Thoracic aorta (tissue), 2 donors: ENCODE data around the gene FTSJ3. TPM values are rescaled to one million over a fixed set of nuclear protein-coding genes. Genes with fewer than 3 reads are reported as not detected.

Experiments
- ATAC-seq: fragments of 150-250 bp; one replicate; pipeline ENCODE4 v1.8.0; 2017; ENCODE audit warnings: low read depth; ENCODE audit not compliant: insufficient number of reproducible peaks, low FRiP score
- DNase-seq: peaks from one replicate; pipeline ENCODE4 v3.0.0-alpha.2; 2020; ENCODE audit warnings: low spot score
- H3K27ac ChIP-seq, 2 donors: fragments of 200-600 bp; sonication (generic); 1 replicate in 1 of 2; 2 replicates in 1 of 2; pipeline ENCODE4 v1.5.1; 2016; ENCODE audit warnings: mild to moderate bottlenecking in 2 of 2, moderate library complexity in 2 of 2
- H3K27me3 ChIP-seq: fragments of 200-600 bp; sonication (generic); replicated peaks from 2 replicates; pipeline ENCODE4 v1.6.0; 2016; ENCODE audit warnings: mild to moderate bottlenecking; ENCODE audit not compliant: insufficient read depth
- H3K36me3 ChIP-seq: fragments of 200-600 bp; sonication (generic); one replicate; pipeline ENCODE4 v1.5.1; 2016
- H3K4me1 ChIP-seq, 2 donors: fragments of 200-600 bp; sonication (generic); 1 replicate in 1 of 2; 2 replicates in 1 of 2; pipeline versions ENCODE4 v1.5.1 to v1.6.0; 2016; ENCODE audit warnings: low read depth in 2 of 2, mild to moderate bottlenecking in 1 of 2; ENCODE audit not compliant: control insufficient read depth in 1 of 2
- H3K4me3 ChIP-seq: fragments of 200-600 bp; sonication (generic); 2 replicates; pipeline ENCODE4 v1.5.1; 2016; ENCODE audit warnings: mild to moderate bottlenecking
- H3K9me3 ChIP-seq: fragments of 200-600 bp; sonication (generic); 2 replicates; pipeline ENCODE4 v1.5.1; 2016
- total RNA-seq, 2 donors: library from RNA; depleted of rRNA; stranded (reverse); fragments of >200 nt; gene quantifications; one replicate each; pipeline versions ENCODE4 v1.1.0 to v1.2.3, GENCODE V29; 2016
- TF ChIP-seq, protein P1 (sequence below): fragments of 200-600 bp; sonication (generic); IDR thresholded peaks from one replicate; pipeline ENCODE4 v1.5.1; 2019; ENCODE audit warnings: antibody characterized with exemption

FTSJ3 gene
- total RNA-seq, 2 donors from 2014 or later, result 38.2 to 52.9 TPM

DNA sequence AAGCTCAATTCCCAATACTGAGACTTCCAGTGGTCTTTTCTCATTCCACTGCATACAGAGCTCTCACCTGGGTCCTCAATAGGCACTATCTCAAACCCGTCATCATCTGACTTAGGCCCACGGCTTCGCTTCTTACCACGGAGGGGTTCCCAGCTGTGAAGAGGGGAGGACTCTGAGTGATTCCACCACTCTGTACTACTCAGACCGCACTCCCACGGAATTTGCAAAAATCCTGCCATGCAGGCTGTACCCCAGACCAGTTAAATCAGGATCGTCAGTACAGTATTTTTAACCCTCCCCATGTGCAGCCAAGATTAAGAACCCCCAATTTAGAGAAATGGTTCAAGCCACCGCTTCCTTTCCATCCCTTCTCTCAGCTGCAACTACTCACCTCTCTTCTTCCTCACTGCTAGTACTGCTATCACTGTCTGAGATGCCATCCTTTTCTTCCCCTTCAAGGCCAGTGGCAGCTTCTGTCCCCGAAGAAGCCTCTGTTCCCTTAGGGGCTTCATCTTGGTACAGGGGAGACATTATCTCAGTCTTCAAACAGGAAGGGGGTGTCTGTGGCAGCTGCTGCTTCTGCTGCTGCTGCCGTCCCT is 6.4 kb downstream of the FTSJ3 start:
- TF ChIP-seq, protein P1, sequence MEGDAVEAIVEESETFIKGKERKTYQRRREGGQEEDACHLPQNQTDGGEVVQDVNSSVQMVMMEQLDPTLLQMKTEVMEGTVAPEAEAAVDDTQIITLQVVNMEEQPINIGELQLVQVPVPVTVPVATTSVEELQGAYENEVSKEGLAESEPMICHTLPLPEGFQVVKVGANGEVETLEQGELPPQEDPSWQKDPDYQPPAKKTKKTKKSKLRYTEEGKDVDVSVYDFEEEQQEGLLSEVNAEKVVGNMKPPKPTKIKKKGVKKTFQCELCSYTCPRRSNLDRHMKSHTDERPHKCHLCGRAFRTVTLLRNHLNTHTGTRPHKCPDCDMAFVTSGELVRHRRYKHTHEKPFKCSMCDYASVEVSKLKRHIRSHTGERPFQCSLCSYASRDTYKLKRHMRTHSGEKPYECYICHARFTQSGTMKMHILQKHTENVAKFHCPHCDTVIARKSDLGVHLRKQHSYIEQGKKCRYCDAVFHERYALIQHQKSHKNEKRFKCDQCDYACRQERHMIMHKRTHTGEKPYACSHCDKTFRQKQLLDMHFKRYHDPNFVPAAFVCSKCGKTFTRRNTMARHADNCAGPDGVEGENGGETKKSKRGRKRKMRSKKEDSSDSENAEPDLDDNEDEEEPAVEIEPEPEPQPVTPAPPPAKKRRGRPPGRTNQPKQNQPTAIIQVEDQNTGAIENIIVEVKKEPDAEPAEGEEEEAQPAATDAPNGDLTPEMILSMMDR, result no peak
- H3K27me3 ChIP-seq, result no peaks in the 10 kb centered on the region
- H3K9me3 ChIP-seq, result no peaks in the 10 kb centered on the region
- ATAC-seq (no peak), DNase-seq (no peak)
- H3K4me3 ChIP-seq, result no peak overlapping the region
- no peak overlapping the region for H3K27ac ChIP-seq
- peaks cover 91% of the 10 kb centered on the region for H3K36me3 ChIP-seq
- H3K4me1 ChIP-seq, result peaks cover 4 to 6% of the 10 kb centered on the region in 2 donors

- H3K27ac ChIP-seq, result no peak overlapping the region
- TF ChIP-seq, protein P1, result no peak
- H3K4me1 ChIP-seq, result no peaks in the 10 kb centered on the region
- DNase-seq (no peak), ATAC-seq (no peak)
- no peaks in the 10 kb centered on the region for H3K27me3 ChIP-seq
- H3K4me3 ChIP-seq, result no peak overlapping the region
- H3K9me3 ChIP-seq, result no peaks in the 10 kb centered on the region
- H3K36me3 ChIP-seq, result peaks cover 96% of the 10 kb centered on the region
These were observed 7.6 kb downstream of the FTSJ3 start for GRCh38 chr17:63819585-63820537.

DNA sequence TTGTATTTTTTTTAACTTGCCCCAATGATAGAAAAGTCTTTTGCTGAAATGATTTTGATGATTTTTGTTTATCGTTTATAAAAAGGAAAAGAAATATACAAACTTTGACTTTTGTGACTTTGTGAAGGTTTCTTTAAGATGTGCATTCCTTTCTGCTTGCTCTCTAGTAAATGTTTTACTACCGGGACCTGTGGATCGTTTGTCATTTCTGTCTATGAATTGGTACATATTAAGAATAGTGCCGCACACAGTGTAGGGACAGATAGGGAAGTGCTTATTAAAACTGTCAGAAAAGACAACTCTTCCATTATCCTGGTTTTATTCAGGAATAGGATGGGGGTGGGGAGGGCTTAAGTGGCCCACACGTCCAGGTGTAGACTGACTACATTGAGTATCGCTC is 8.3 kb downstream of the FTSJ3 start:
- ATAC-seq (no peak), DNase-seq (no peak)
- Histone ChIP-seq H3K27ac (no peak overlapping the region), H3K9me3 (no peaks in the 10 kb centered on the region), H3K4me3 (no peak overlapping the region), H3K27me3 (no peaks in the 10 kb centered on the region), H3K36me3 (peaks cover 95% of the 10 kb centered on the region), H3K4me1 (no peaks in the 10 kb centered on the region)
- TF ChIP-seq, protein P1, result no peak

DNA sequence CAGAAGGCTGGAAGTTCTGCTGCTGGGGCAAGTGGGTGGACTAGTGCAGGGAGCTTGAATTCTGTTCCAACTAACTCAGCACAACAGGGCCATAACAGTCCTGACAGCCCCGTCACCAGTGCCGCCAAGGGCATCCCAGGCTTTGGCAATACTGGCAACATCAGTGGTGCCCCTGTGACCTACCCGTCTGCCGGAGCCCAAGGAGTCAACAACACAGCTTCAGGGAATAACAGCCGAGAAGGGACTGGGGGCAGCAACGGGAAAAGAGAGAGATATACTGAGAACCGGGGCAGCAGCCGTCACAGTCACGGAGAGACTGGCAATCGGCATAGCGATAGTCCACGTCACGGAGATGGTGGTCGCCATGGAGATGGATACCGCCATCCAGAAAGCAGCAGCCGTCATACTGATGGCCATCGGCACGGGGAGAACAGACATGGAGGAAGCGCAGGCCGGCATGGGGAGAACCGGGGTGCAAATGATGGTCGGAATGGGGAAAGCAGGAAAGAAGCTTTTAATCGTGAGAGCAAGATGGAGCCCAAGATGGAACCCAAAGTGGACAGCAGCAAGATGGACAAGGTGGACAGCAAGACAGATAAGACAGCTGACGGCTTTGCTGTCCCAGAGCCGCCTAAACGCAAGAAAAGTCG is 9.6 kb downstream of the FTSJ3 start:
- H3K9me3 ChIP-seq, result no peaks in the 10 kb centered on the region
- no peak overlapping the region for H3K27ac ChIP-seq
- no peak for ATAC-seq
- H3K27me3 ChIP-seq, result no peaks in the 10 kb centered on the region
- H3K36me3 ChIP-seq, result peaks cover 95% of the 10 kb centered on the region
- no peak overlapping the region for H3K4me3 ChIP-seq
- TF ChIP-seq, protein P1, result no peak
- no peaks in the 10 kb centered on the region for H3K4me1 ChIP-seq
- no peak for DNase-seq

GRCh38 chr17:63816669-63817068 is 10.8 kb downstream of the FTSJ3 start:
- H3K9me3 ChIP-seq, result no peaks in the 10 kb centered on the region
- ATAC-seq (no peak), DNase-seq (no peak)
- no peak overlapping the region for H3K4me3 ChIP-seq
- peaks cover 96% of the 10 kb centered on the region for H3K36me3 ChIP-seq
- no peak overlapping the region for H3K27ac ChIP-seq
- TF ChIP-seq, protein P1, result no peak
- H3K4me1 ChIP-seq, result no peaks in the 10 kb centered on the region
- H3K27me3 ChIP-seq, result no peaks in the 10 kb centered on the region
